ENCODE measurements around the gene FADS2. TPM values are rescaled to one million over a fixed set of nuclear protein-coding genes. Genes with fewer than 3 reads are reported as not detected.

Gene FADS2
- total and polyA plus RNA-seq, 9 of the 15 experiments (the other 6 are each of a cell fraction or from before 2014, with no cell fraction given): 2.9 to 42.8 (median 16.2) TPM

DNA sequence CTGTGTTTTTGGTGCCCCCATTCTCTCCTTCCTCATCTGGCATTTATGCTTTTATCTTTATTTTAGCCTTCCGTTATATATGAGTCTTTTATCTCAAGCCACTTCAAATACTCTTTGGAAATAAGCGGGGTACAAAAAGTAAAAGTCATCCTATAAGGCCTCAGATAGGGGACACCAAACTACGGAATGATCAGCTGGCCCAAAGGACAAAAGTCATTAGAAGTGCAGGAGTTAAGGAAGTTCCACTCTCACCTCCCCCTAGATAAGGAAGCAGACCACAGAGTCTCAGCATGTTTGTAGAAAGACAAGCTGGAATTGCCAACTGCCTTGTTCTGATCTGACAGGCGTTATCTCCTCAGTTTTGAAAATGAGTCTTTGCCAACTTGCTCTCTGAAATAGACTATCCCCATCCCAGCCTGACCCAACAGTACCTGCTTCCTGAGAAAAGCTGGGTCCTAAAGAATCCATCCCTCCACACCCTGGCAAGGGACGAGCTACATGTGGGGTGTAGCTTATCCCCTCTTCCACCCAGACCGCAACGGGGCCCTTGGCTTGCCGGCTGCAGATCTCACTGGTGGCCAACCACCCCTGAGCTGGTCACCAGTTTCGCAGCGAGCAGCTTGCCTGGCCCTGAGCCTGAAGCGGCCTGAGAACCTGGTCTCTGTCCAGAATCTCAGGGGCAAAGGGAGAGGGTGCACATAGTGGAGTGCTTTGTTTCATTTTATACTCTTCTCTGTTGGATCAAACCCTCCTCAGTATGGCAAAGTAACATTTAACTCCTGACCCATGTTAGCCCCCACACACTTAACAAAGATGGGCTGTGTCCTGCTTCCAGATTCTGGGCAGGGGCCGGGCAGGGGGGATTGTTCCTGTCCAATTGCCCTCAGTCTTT lies 13.8 kb downstream of the FADS2 start (continued):
- TF ChIP-seq, protein P1, sequence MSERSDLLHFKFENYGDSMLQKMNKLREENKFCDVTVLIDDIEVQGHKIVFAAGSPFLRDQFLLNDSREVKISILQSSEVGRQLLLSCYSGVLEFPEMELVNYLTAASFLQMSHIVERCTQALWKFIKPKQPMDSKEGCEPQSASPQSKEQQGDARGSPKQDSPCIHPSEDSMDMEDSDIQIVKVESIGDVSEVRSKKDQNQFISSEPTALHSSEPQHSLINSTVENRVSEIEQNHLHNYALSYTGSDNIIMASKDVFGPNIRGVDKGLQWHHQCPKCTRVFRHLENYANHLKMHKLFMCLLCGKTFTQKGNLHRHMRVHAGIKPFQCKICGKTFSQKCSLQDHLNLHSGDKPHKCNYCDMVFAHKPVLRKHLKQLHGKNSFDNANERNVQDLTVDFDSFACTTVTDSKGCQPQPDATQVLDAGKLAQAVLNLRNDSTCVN (CRISPR knock-in tag; IDR thresholded peaks at IDR 0.05): no peak
- TF ChIP-seq ZNF589 (CRISPR knock-in tag; IDR thresholded peaks at IDR 0.05; ENCODE audit: low read depth): peak; percentile 90
- TF ChIP-seq SP1 (CRISPR knock-in tag; IDR thresholded peaks at IDR 0.05): no peak
- TF ChIP-seq FOXP1 (CRISPR knock-in tag; IDR thresholded peaks at IDR 0.05): no peak; the same call in 1 of the 2 replicates
- peak in 1 of 2 experiments; percentile 83; a peak in 2 of 4 replicates for TF ChIP-seq TEAD1 (CRISPR knock-in tag; IDR thresholded peaks at IDR 0.05)
- TF ChIP-seq, protein P2, sequence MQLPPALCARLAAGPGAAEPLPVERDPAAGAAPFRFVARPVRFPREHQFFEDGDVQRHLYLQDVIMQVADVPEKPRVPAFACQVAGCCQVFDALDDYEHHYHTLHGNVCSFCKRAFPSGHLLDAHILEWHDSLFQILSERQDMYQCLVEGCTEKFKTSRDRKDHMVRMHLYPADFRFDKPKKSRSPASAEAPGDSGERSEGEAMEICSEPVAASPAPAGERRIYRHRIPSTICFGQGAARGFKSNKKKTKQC (CRISPR knock-in tag; IDR thresholded peaks at IDR 0.05): no peak
- no peak for TF ChIP-seq ZNF217 (CRISPR knock-in tag; IDR thresholded peaks at IDR 0.05)
- no peak for TF ChIP-seq PHB (CRISPR knock-in tag; IDR thresholded peaks at IDR 0.05)
- TF ChIP-seq, protein P3, sequence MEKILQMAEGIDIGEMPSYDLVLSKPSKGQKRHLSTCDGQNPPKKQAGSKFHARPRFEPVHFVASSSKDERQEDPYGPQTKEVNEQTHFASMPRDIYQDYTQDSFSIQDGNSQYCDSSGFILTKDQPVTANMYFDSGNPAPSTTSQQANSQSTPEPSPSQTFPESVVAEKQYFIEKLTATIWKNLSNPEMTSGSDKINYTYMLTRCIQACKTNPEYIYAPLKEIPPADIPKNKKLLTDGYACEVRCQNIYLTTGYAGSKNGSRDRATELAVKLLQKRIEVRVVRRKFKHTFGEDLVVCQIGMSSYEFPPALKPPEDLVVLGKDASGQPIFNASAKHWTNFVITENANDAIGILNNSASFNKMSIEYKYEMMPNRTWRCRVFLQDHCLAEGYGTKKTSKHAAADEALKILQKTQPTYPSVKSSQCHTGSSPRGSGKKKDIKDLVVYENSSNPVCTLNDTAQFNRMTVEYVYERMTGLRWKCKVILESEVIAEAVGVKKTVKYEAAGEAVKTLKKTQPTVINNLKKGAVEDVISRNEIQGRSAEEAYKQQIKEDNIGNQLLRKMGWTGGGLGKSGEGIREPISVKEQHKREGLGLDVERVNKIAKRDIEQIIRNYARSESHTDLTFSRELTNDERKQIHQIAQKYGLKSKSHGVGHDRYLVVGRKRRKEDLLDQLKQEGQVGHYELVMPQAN (IDR thresholded peaks at IDR 0.05; ENCODE audit: borderline replicate concordance): no peak
- no peak for TF ChIP-seq PTBP1 (IDR thresholded peaks at IDR 0.05; ENCODE audit: low read depth, low read length)
- TF ChIP-seq SRSF9 (IDR thresholded peaks at IDR 0.05; ENCODE audit: borderline replicate concordance, low read depth, low read length): no peak
- TF ChIP-seq, protein P4, sequence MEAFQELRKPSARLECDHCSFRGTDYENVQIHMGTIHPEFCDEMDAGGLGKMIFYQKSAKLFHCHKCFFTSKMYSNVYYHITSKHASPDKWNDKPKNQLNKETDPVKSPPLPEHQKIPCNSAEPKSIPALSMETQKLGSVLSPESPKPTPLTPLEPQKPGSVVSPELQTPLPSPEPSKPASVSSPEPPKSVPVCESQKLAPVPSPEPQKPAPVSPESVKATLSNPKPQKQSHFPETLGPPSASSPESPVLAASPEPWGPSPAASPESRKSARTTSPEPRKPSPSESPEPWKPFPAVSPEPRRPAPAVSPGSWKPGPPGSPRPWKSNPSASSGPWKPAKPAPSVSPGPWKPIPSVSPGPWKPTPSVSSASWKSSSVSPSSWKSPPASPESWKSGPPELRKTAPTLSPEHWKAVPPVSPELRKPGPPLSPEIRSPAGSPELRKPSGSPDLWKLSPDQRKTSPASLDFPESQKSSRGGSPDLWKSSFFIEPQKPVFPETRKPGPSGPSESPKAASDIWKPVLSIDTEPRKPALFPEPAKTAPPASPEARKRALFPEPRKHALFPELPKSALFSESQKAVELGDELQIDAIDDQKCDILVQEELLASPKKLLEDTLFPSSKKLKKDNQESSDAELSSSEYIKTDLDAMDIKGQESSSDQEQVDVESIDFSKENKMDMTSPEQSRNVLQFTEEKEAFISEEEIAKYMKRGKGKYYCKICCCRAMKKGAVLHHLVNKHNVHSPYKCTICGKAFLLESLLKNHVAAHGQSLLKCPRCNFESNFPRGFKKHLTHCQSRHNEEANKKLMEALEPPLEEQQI (IDR thresholded peaks at IDR 0.05): peak; percentile 43; the same call in 1 of the 2 replicates
- TF ChIP-seq ZNF197 (CRISPR knock-in tag; IDR thresholded peaks at IDR 0.05; ENCODE audit: low read depth): peak; percentile 64; the same call in 1 of the 2 replicates
- TF ChIP-seq SAP30 (IDR thresholded peaks at IDR 0.05; ENCODE audit: borderline replicate concordance, insufficient read depth, low read depth, low read length, poor library complexity, severe bottlenecking): no peak
- no peak for TF ChIP-seq U2AF2 (optimal IDR thresholded peaks at IDR 0.05; ENCODE audit: low read depth, low read length)
- TF ChIP-seq FOXA1 (IDR thresholded peaks at IDR 0.05; ENCODE audit: borderline replicate concordance): no peak
- no peak for TF ChIP-seq TAF7 (tag; IDR thresholded peaks at IDR 0.05)
- TF ChIP-seq CEBPB (tag; IDR thresholded peaks at IDR 0.05): no peak
- no peak for TF ChIP-seq RHOXF2B (CRISPR knock-in tag; conservative IDR thresholded peaks at IDR 0.05)
- TF ChIP-seq SMARCC2 (IDR thresholded peaks at IDR 0.05; ENCODE audit: low read depth): peak; percentile 80; the same call in 1 of the 2 replicates
- no peak for TF ChIP-seq ESRRB (CRISPR knock-in tag; IDR thresholded peaks at IDR 0.05; ENCODE audit: borderline replicate concordance)
- TF ChIP-seq HOXB6 (CRISPR knock-in tag; IDR thresholded peaks at IDR 0.05; ENCODE audit: borderline replicate concordance): no peak
